Adrenal gland (tissue), 12 donors: ENCODE data around the gene SPDYE2. TPM values are rescaled to one million over a fixed set of nuclear protein-coding genes. Genes with fewer than 3 reads are reported as not detected.
"Not testable (repeated sequence)": the region's sequence is repeated elsewhere in the genome, so short reads cannot be mapped to it uniquely, and the experiment has no call there.

Source experiments
- DNase-seq, 7 donors: peaks; one replicate each; pipeline ENCODE4 v3.0.0-alpha.2; 2019 to 2020
- H3K27ac ChIP-seq, 5 donors: fragments of 200-600 bp; sonication (generic) in 4 of 5; 1 replicate in 3 of 5; 2 replicates in 2 of 5; pipeline versions ENCODE4 v1.5.1 to v1.8.0; 2016 to 2020; ENCODE audit warnings: mild to moderate bottlenecking in 1 of 5
- H3K27me3 ChIP-seq: fragments of 200-600 bp; 2 replicates; pipeline ENCODE4 v1.8.0; 2021
- H3K36me3 ChIP-seq, 2 donors: fragments of 200-600 bp; replicated peaks in 1 of 2; 1 replicate in 1 of 2; 2 replicates in 1 of 2; pipeline versions ENCODE4 v1.5.1 to v1.8.0; 2018 to 2022
- H3K4me1 ChIP-seq, 2 donors: fragments of 200-600 bp; replicated peaks in 1 of 2; 1 replicate in 1 of 2; 2 replicates in 1 of 2; pipeline versions ENCODE4 v1.5.1 to v1.8.0; 2018 to 2021
- H3K4me3 ChIP-seq, 4 donors: fragments of 200-600 bp; sonication (generic) in 3 of 4; one replicate each; pipeline ENCODE4 v1.5.1; 2016 to 2018
- H3K9me3 ChIP-seq, 3 donors: fragments of 200-600 bp; sonication (generic) in 1 of 3; replicated peaks in 1 of 3; 1 replicate in 2 of 3; 2 replicates in 1 of 3; pipeline versions ENCODE4 v1.5.1 to v1.8.0; 2016 to 2021
- WGBS, 4 donors: extraction: QIAGEN DNeasy Blood & Tissue Kit in 2 of 4; methylation state at CpG; one replicate each; pipeline versions ENCODE4 v1.1.5 to v1.1.7; 2013 to 2017; 5-methylcytosine and 5-hydroxymethylcytosine counted together
- intact Hi-C, 2 donors: fragments of 100-400 bp; cut with DNase I; formaldehyde crosslinking; loops; one replicate each; pipeline versions ENCODE4 v1.14.1 to v1.15.0; 2022 to 2023
- polyA plus RNA-seq, 3 donors: library from polyadenylated mRNA; stranded (reverse); fragments of 200-250 nt in 2 of 3; fragments of 350-450 nt in 1 of 3; fragmentation: Illumina TruSeq in 1 of 3; extraction: RNeasy Lipid Tissue Mini Kit (QIAGEN cat#74804) in 1 of 3; gene quantifications; one replicate each; pipeline ENCODE4 v1.2.3, GENCODE V29; 2013 to 2014
- total RNA-seq, 9 donors: library from RNA; depleted of rRNA in 4 of 9; stranded (reverse); fragments of >200 nt in 4 of 9; fragments of 120-200 nt in 1 of 9; fragmentation: NEBNext Ultra II Directional in 1 of 9; extraction: Animal tissue kit (Norgen Biotek cat#: 25700) in 1 of 9; gene quantifications; one replicate each; pipeline versions ENCODE4 v1.1.0 to v1.2.4, GENCODE V29; 2013 to 2023
- donor health status: healthy with polysubstance abuse.
- donor health status: Bipolar disorder and iron deficiency.
- donor health status: DM: yes; HTN: yes; CAD: no.
- donor health status: DM: no; HTN: no; CAD: no.
- donor health status: DM: no; HTN: no; CAD: no.
- donor health status: DM: yes; HTN: yes; CAD: no.

Gene SPDYE2
- total and polyA plus RNA-seq, 12 donors = 0.15 to 0.29 (median 0.17) TPM; not detected in 9

- H3K27ac ChIP-seq, H3K4me1 ChIP-seq, DNase-seq, H3K27me3 ChIP-seq, H3K36me3 ChIP-seq, H3K9me3 ChIP-seq, H3K4me3 ChIP-seq, intact Hi-C loops: not testable (repeated sequence)
- no CpG with 5 or more reads among the region's 3 CpGs for WGBS, 4 donors
Measured at GRCh38 chr7:102515889-102516288, 35.1 kb upstream of the SPDYE2 start.

GRCh38 chr7:102516951-102517350 is 34.1 kb upstream of the SPDYE2 start:
- intact Hi-C loops, H3K9me3 ChIP-seq, H3K27ac ChIP-seq, H3K4me1 ChIP-seq, H3K27me3 ChIP-seq, H3K36me3 ChIP-seq, DNase-seq, H3K4me3 ChIP-seq: not testable (repeated sequence)
- no CpG with 5 or more reads among the region's 10 CpGs for WGBS, 4 donors

GRCh38 chr7:102517550-102518147 is 33.4 kb upstream of the SPDYE2 start, which contains the start of gene RASA4B:
Gene RASA4B, minus strand, starts transcription at chr7:102517777. Its CDS starts 67 bp downstream, at chr7:102517710.
- H3K4me1 ChIP-seq, H3K9me3 ChIP-seq, H3K4me3 ChIP-seq, H3K27me3 ChIP-seq, H3K36me3 ChIP-seq, intact Hi-C loops, H3K27ac ChIP-seq: not testable (repeated sequence)
- DNase-seq = peak in 2 of 7 donors; percentile 9 to 27
- 0% methylated on average over 12 to 17 of the region's 61 CpGs; no CpG with 5 or more reads in 2 of the 4 donors for WGBS, 4 donors

DNA sequence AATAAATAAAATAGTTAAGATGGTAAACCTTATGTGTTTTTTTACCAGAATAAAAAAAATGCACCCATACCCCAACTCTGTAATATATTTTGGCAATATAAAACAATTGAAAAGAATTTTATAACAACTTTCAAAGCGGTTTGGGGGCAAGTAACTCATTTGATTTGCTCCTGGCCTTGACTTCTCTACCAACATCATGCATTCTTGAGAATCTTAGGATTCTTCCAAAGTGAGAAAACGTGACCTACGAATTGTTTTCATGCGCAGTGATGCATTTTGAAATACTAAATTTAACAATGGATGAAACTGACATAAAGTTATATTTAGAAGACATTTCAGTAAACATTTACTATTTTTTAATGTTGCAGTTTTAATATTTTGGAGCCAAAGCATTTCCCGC is 30.2 kb upstream of the SPDYE2 start:
- DNase-seq, H3K27me3 ChIP-seq, intact Hi-C loops, H3K9me3 ChIP-seq, H3K4me1 ChIP-seq, H3K27ac ChIP-seq, H3K36me3 ChIP-seq, H3K4me3 ChIP-seq: not testable (repeated sequence)
- WGBS, 4 donors = 67 to 89% (median 86%) methylated on average over 3 to 4 of the region's 5 CpGs; no CpG with 5 or more reads in 1 of the 4 donors

- H3K27ac ChIP-seq, intact Hi-C loops, H3K27me3 ChIP-seq, H3K4me3 ChIP-seq, H3K9me3 ChIP-seq, H3K36me3 ChIP-seq, H3K4me1 ChIP-seq: not testable (repeated sequence)
- DNase-seq = peak in 4 of 7 donors; percentile 5 to 20 (median 12)
- WGBS, 4 donors = 33 to 55% (median 40%) methylated on average over 1 of the region's 2 CpGs; no CpG with 5 or more reads in 1 of the 4 donors
Measured at GRCh38 chr7:102524803-102525202, 26.2 kb upstream of the SPDYE2 start.

- H3K27ac ChIP-seq, H3K9me3 ChIP-seq, H3K4me3 ChIP-seq, H3K4me1 ChIP-seq, H3K27me3 ChIP-seq, intact Hi-C loops, H3K36me3 ChIP-seq, DNase-seq: not testable (repeated sequence)
- 76 to 100% (median 90%) methylated on average over 1 of the region's 8 CpGs for WGBS, 4 donors
Measured at GRCh38 chr7:102527182-102527581, 23.8 kb upstream of the SPDYE2 start.

- H3K9me3 ChIP-seq, H3K27me3 ChIP-seq, H3K4me3 ChIP-seq, H3K36me3 ChIP-seq, intact Hi-C loops, H3K27ac ChIP-seq, H3K4me1 ChIP-seq: not testable (repeated sequence)
- 67 to 89% (median 87%) methylated on average over 1 to 3 of the region's 13 CpGs; no CpG with 5 or more reads in 1 of the 4 donors for WGBS, 4 donors
- peak in 1 of 7 donors; percentile 2 for DNase-seq
Measured at GRCh38 chr7:102527822-102528793, 22.9 kb upstream of the SPDYE2 start.

GRCh38 chr7:102531583-102531982 is 19.4 kb upstream of the SPDYE2 start:
- H3K27me3 ChIP-seq, H3K36me3 ChIP-seq, H3K27ac ChIP-seq, H3K4me3 ChIP-seq, intact Hi-C loops, H3K4me1 ChIP-seq, H3K9me3 ChIP-seq: not testable (repeated sequence)
- peak in 6 of 7 donors; percentile 29 to 69 (median 49) for DNase-seq
- WGBS, 4 donors = no CpG with 5 or more reads among the region's 7 CpGs

- H3K27me3 ChIP-seq, H3K36me3 ChIP-seq, H3K9me3 ChIP-seq, H3K4me3 ChIP-seq, intact Hi-C loops, H3K4me1 ChIP-seq, H3K27ac ChIP-seq, DNase-seq: not testable (repeated sequence)
- WGBS, 4 donors = 84 to 100% (median 87%) methylated on average over 2 of the region's 2 CpGs
Measured at GRCh38 chr7:102532127-102532526, 18.9 kb upstream of the SPDYE2 start.

GRCh38 chr7:102535062-102535615 is 15.9 kb upstream of the SPDYE2 start:
- H3K36me3 ChIP-seq, H3K27ac ChIP-seq, DNase-seq, H3K4me3 ChIP-seq, H3K9me3 ChIP-seq, intact Hi-C loops, H3K27me3 ChIP-seq, H3K4me1 ChIP-seq: not testable (repeated sequence)
- WGBS, 4 donors = 51 to 100% (median 74%) methylated on average over 1 to 2 of the region's 8 CpGs
